GM19395 (cell line): Measurements from ENCODE around the gene NOL4L.

ENCODE experiments used
- ATAC-seq: cut with Tn5 transposase; IDR thresholded peaks from one replicate; pipeline ENCODE4 v1.9.1; 2021; ENCODE audit warnings: mild to moderate bottlenecking, moderate library complexity; ENCODE audit not compliant: unreplicated experiment

The NOL4L gene

DNA sequence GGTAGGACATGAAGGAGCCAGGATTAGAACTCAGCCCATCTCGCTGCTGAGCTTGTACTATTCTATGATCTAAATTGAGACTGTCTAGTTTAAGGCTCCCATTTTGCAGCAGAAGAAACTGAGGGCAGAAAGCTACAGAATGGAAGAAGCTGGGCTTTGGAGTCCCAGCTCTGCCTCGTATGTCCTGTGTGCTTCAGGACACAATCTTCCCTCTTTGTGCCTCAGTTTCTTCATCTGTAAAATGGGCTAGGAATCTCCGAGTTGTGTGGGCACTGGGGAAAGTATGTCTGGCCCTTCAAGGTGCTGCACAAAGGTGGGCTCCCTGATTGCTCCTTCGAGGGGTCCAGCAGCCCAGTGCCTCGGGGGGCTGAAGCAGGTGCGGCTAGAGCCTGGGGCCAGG lies 20.7 kb downstream of the NOL4L start:
- no peak for ATAC-seq

DNA sequence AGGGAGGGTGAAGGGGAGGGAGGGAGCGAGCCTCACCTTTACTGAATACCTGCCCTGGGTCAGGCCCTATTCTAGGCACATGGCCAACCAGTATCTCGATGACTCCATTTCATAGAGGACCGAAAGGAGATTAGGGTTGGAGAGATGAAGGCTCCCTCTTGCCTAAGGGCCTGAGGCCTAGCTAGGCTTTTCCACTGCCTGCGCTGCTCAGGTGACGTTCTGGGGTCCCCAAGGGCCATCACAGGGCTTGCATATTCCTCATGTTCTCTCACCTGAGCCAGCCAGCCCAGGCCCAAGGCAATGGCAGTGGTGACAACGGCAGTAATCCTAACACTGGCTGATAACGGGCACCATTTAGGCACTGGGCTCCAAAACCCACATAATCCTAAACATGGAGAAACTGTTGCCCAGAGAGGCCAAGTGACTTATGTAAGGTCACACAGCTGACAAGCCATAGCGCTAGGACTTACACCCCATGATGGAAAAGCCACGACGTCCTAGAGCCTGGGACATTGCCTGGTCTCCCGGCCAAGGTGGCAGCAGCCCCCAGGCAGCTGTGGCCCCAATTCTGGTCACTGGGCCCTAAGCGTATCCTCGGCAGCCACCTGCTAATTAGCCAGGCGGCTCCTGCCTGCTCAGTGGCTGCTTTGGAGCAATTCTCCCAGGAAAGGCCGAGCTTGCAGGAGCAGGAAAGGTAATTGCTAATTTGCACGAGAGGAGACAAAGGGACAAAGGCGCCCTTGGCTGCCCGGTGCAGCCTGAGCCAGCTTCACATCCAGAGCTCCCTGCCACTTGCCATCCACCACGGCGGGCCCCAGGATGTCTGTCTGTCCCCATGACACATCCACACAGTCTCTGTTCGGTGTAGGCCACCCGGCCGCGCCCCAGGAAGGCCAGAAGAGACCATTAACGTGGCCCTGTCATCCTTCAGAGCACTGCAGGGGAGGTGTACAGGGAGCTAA lies 21.5 kb downstream of the NOL4L start:
- ATAC-seq, result no peak

DNA sequence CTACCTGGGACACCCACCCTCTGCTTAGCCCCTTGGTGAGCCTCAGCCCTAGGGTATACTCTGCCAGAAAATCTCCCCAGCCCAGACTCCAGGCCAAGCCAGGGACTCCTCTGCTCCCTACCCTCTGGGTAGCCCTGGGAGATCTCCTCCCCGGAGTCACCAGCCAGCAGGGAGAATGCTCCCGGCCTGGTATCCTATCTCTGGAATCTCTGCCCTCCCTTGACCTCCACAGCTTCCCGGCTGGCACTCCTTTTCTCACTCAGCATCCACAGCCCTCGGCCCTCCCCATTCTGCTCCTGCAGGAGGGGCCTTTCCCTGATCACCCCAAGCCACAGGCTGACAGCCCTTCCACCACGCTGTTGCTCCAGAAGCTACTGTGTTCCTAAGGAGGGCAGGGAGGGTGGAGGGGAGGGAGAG lies 22.6 kb downstream of the NOL4L start:
- ATAC-seq, result no peak

DNA sequence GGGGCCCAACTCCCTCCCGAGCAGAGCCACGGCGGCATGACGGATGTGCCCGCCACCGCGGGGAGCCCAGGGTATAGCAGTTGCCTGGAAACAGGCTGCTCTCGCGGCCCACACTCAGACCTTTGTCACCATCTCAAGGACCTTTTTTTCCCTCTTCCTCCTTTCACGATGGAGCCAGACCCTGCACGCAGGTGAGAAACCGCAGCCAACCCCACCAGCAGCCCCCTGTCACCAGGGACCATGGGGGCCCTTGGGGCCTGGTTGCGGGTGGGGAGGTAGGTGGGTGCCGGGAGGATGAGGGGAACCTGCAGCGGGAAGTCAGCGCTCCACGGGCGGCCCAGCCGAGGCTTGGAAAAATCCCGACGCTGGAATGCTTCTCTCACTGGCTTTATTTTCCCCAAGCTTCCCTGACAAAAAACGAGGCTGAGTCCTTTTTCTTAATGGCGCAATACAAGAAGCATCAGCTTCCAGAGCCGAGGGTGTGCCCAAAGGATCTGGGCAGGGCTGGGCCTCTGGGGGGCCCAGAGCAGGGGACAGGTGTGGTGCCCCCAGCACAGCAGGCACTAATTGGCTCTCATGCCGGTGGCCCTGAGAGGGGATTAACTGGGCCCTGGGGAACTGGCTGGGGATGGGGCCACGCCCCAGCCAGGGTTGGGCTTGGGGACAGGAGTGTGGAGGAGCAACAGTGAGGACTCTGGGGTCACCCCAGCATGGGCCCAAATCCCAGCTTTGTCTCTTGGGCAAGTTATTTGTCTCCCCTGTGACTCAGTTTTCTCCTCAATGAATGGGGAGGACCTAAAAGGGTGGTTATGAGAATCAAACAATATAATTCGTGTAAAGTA lies 23.9 kb downstream of the NOL4L start:
- no peak for ATAC-seq

DNA sequence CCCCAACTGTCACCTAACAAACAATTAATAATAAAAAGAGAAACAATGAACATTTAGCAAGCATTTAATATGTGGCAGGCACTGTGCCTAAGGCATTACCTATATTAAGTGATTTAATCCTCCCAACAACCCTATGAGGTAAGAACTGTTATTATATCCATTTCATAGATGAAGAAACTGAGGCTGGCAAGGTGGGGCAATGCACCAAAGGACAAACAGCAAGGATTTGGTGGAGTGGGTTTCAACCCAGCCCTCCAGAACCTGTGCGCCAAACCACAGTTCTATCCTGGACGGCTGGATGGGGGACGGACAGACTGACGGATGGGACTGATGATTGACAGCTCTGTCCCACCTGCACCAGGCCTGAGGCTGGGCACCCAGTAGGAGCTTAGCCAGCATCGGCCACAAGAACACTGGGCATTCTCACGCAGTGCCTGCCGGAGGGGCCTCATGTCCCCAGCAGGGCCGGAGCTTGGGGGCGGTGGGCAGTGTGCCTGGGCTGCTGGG lies 24.6 kb downstream of the NOL4L start:
- ATAC-seq, result no peak

DNA sequence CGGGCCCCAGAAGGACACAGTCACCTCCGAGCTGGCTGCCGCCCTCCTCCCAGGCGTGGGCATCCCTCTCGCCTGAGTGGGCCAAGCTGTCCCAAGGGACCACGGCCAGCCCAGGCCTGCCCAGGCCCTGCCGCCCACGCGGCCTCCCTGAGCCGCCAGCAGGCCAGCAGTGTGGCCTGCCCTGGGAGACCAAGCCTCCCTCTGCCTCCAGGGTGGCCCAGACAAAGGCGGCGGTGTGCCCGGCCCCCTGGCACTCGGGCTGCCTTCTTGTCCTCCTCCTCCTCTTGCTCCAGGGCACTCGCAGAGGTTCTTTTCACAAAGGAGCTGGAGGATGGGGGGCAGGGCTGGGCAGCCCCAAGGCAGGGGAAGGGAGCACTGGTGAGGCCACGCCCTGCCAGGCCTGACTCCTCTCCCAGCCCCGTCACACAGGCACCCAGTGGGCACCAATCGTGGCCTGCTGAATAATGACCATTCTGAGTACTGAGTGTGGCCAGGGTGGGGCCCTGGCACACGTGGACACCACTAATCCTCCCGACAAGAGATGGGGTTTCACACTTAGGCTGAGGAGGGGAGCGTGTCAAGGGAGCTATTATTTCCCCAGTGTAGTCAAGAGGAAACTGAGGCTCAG lies 25.3 kb downstream of the NOL4L start:
- no peak for ATAC-seq

DNA sequence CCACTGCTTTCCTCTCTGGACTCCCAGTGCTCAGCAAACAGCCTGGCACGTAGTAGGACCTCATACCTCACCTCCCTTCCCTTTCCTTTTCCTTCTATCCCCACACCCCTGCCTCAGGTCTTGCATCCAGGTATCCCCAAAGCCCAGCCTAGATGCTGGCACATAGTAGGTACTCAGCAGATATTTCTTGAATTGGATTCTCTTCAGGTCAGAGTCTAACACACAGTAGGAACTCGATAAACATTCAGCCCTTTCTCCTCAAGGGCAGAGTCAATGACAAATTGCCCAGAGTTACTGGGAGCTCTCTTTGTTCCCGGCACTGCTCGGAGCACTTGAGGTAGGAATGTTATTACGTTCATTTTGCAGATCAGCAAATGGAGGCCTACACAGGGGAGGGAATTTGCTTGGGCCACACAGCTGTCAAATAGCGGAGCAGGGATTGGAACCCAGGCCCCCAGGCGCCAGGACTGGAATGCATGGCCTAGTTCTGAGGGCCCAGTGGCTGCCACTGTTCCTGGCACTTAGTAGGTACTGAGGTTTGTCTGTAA lies 25.9 kb downstream of the NOL4L start:
- no peak for ATAC-seq

DNA sequence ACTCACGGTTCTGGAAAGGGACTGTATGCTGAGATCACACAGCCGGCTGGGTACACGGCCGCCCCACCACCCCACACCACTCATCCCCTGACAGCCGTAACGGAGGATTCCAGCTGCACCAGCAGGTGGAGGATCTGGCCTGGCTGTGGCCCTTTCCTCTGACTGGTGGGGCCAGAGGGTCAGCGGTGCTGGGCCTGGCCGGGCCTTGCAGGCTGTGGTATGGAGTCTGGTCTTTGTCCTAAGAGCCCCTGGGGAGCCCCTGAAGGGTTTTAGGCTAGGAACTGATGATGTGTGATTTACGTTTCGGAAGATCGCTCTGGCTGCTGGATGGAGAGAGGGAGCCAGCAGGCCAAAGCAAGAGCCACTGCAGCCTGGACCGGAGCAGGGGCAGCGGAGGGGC lies 26.6 kb downstream of the NOL4L start:
- ATAC-seq, result no peak

DNA sequence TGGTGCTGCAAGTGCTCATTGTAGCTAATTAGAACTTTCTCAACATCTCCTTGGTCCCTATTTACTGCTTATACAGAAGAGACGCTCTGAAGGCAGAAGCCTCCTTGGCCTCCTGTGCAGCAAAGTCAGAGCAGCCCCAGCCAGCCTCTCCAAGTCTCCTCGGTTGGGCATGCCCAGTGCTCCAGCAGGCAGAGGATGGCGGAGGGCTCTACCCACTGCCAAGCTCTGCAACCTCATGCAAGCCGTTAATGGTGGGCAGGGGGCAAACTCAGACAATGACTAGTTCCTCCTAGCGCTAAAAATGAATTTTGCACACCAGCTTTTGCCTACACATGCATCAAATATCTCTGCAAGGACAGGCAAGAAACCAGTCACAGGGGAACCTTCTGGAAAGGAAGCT lies 27.8 kb downstream of the NOL4L start:
- no peak for ATAC-seq

DNA sequence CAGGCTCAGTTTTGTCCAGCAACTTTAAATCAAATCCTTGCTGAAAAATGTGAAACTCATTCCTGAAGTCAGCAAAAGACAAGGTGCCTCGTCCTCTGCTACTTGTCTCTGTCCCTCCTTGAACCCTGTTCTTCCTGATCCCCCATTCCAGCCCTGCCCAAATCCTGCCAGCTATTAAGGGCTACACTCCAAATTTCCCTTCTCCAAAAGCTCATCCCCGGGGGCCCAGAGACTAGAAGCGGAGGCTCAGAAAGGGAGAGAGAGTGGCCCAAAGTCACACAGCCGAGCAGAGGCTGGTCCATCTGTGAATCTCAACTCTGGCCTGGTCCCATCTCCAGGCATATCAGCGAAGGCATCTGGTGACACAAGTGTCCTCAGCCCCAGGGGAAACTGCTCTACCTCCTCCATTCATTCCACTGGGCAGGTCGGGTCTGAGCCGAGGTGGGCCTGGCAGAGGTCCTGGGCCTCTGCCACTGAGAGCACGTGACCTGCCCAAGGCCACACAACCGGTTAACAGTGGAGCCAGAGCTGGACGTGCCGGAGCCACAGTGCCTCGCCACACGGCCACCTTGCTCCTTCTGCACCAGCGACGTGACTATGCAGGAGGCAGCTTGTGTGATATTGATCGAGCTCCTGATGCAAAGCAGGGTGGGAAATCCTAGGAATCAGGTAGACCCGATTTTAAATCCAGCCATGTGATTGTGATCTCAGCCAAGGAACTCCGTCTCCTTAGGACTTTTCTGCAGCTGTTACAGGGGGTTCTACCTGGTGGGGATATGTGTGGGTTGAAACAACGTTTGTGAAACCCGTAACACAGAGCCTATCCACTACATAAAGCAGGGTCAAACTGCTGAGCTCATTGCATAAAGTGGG lies 28.6 kb downstream of the NOL4L start:
- no peak for ATAC-seq

DNA sequence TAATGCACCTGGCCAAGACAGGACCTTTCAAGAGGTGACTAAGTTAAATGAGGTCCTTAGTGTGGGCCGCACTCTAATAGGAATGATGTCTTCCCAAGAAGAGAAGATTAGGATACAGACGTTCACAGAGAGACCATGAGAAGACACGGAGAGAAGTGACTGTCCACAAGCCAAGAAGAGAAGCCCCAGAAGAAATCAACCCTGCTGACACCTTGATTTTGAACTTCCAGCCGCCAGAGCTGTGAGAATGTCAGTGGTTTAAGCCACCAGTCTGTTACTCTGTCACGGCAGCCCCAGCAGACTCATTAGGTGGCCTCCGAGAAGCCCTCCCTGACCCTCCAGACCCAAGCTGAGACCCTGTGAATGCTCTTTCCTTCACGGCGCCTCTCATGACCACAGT lies 29.5 kb downstream of the NOL4L start:
- ATAC-seq, result no peak

DNA sequence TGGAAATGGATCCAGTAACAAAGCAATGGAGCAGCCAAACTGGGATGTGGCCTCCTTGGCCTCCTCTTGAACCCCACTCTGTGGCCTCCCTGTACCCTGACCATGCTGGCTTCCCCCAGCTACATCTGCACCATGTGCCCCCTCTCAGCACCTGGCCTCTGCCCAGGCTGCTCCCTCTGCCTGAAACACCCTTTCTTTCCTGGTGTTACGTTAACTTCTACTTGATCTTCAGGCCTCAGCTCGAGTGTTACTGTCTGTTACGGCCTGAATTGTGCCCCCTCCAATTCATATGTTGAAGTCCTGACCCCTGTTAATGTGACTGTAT lies 30.2 kb downstream of the NOL4L start:
- no peak for ATAC-seq

DNA sequence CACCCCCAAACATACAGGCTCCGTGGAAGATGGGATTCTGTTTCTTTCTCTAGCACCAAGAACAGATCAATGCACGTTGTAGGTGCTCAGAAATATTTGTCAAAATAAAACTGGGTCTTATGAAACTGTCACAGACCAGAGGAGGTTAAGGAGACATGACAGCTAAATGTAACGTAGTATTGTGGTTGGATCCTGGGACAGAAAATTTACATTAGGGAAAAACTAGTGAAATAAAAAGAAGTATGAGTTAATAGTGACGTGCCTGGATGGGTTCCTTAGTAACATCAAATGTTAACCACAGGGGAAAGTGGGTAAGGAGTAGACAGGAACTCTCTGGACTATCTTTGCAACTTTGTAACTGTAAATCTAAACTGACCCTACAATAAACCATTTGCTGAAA lies 31.5 kb downstream of the NOL4L start:
- ATAC-seq, result no peak

DNA sequence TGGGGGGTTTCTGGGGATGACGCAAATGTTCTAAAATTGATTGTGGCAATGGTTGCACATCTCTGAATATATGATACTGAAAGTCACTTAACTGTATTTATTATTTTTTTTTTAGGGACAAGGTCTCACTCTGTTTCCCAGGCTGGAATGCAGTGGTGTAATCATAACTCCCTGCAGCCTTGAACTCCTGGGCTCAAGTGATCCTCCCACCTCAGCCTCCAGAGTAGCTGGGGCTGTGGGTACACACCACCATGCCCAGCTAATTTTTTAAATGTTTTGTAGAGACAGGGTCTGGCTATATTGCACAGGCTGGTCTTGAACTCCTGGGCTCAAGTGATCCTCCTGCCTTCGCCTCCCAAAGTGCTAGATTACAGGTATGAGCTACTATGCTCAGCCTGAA lies 33.4 kb downstream of the NOL4L start:
- no peak for ATAC-seq

DNA sequence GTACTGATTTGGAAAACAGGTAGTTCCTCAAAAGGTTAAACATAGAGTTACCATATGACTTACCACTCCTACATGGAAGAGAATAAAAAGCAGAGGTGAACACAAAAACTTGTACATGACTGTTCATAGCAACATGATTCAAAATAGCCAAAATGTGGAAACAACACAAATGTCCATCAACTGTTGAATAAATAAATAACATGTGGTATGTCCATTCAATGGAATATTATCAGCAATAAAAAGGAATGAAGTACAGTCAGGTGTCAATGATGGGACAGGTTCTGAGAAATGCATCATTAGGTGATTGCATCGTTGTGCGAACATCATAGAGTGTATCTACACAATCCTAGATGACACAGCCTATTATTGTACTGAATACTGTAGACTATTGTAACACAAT lies 35.3 kb downstream of the NOL4L start:
- no peak for ATAC-seq

DNA sequence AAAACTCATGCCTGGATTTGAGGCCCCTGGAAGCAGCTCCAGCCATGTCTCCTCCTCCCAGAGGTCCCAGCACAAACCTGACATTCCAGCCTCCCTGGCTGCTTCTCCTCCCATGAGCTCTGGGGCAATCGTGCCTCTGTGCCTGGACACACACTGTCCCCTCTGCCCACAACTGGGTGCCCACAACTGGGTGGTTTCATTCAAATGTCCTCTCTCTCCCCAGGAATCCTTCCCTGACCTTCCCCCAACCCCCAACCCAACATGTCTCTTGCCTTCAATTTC lies 37.4 kb downstream of the NOL4L start:
- no peak for ATAC-seq

DNA sequence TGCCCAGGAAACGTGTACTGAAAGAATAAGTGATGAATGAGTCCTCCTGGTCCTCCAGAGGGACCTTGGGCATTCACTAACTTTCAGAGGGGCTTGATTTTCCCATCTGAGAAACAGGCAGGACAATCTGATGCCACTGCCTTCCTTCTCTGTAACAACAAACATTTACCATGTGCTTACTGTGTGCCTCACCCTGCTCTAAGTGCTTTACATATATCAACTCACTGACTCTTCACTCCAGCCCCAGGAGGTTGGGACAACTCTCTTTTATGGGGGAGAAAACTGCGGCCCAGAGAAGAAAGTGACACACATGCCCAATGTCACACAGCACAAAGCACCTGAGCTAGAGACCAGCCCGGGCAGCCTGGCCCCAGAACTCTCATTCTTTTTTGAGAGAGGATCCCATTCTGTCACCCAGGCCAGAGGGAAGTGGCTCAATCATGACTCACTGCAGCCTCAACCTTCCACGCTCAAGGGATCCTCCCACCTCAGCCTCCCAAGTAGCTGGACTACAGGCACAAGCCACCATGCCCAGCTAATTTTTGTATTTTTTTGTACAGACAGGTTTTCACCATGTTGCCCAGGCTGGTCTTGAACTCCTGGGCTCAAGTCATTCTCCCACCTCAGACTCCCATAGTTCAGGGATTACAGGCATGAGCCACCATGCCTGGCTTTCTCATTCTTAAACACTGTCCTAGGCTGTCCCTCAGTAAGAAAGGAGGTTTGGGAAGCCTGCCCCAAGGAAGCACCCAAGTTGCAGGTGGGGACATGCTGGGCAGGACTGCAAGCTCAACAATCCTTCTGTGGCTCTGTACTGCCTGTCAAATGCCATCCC lies 38.0 kb downstream of the NOL4L start:
- ATAC-seq, result no peak

DNA sequence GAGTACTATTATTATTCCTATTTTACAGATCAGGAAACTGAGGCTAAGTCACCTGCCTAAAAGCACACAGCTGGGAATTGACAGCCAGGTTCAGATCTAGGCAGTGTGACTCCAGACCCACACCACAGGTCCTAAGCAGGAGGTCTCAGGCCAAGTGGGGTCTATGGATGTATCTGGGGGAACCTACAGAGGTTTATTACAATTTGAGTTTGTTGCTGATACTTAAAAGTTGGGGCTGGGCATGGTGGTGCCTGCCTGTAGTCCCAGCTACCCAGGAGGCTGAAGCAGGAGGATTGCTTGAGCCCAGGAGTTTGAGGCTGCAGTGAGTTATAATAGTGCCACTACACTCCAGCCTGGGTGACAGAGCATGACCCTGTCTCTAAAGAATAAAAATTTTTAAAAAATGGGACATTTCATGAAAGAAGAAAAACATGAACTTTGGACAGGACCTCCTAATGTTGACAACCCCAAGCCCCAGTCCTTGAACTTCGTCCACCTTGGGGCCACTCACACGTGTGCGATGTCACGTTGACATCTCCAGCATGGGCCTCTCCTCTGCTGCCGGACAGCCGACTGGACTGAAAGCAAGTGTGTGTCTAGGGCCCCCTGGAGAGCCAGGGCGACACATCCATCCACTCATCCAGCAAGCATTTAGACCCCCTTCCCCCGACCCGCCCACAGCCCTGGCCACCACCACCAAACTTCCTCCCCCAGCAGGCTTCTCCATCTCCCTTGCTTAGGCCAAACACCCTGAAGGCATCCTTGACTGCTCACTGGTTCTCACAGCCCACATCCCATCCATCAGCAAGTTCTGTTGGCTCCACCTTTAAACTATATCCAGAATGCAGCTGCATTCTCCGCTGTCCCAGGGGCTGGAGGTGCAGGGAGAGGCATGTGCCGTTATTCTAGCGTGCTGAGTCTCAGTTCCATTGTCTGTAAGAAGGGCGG lies 40.0 kb downstream of the NOL4L start:
- no peak for ATAC-seq
